HepG2 (cell line): ENCODE results near the gene CD151. TPM values are rescaled to one million over a fixed set of nuclear protein-coding genes. Genes with fewer than 3 reads are reported as not detected.

Experiments used
- ATF4 ChIP-seq, 2 experiments: fragments of 450-650 bp in 1 of 2; sonication (generic) in 1 of 2; formaldehyde crosslinking; IDR thresholded peaks; 2 replicates each; pipeline versions ENCODE4 v1.5.0 to v1.8.0; 2020 to 2022; ENCODE audit warnings: mild to moderate bottlenecking in 1 of 2, missing genetic modification reagents in 1 of 2
- CCDC6 ChIP-seq: sonication (generic); formaldehyde crosslinking; IDR thresholded peaks from 2 replicates; pipeline ENCODE4 v1.8.1; 2022; ENCODE audit warnings: mild to moderate bottlenecking, missing genetic modification reagents, moderate library complexity
- CERS6 ChIP-seq: sonication (generic); formaldehyde crosslinking; IDR thresholded peaks from 2 replicates; pipeline ENCODE4 v1.5.0; 2020; ENCODE audit warnings: missing genetic modification reagents
- FOXC1 ChIP-seq: sonication (generic); formaldehyde crosslinking; IDR thresholded peaks from 2 replicates; pipeline ENCODE4 v1.8.0; 2022; ENCODE audit warnings: mild to moderate bottlenecking, missing genetic modification reagents, borderline replicate concordance
- HDAC6 ChIP-seq: fragments of 200-600 bp; sonication (generic); IDR thresholded peaks from 2 replicates; pipeline ENCODE4 v1.7.0; 2017; ENCODE audit warnings: mild to moderate bottlenecking, antibody characterized with exemption, low read length, low read depth
- IRF9 ChIP-seq: sonication (generic); formaldehyde crosslinking; IDR thresholded peaks from 2 replicates; pipeline ENCODE4 v1.8.0; 2022; ENCODE audit warnings: missing genetic modification reagents, mild to moderate bottlenecking, borderline replicate concordance
- KDM5A ChIP-seq: fragments of 200-600 bp; sonication (generic); IDR thresholded peaks from 2 replicates; pipeline ENCODE4 v1.7.0; 2018; ENCODE audit warnings: antibody characterized with exemption, mild to moderate bottlenecking, low read length, borderline replicate concordance
- MAFG ChIP-seq: sonication (generic); formaldehyde crosslinking; IDR thresholded peaks from 2 replicates; pipeline ENCODE4 v1.5.1; 2020; ENCODE audit warnings: mild to moderate bottlenecking, missing genetic modification reagents
- NFYC ChIP-seq: IDR thresholded peaks from 2 replicates; pipeline ENCODE4 v1.6.1; 2016; ENCODE audit warnings: missing genetic modification reagents, missing compliant biosample characterization
- PTBP1 ChIP-seq: fragments of 200-400 bp; formaldehyde crosslinking; IDR thresholded peaks from 2 replicates; pipeline ENCODE4 v1.6.1; 2018; ENCODE audit warnings: low read length, low read depth; ENCODE audit not compliant: poor library complexity, severe bottlenecking
- RBM22 ChIP-seq: fragments of 200-400 bp; formaldehyde crosslinking; optimal IDR thresholded peaks from 2 replicates; pipeline ENCODE3; 2017; ENCODE audit warnings: mild to moderate bottlenecking, low read length, moderate library complexity
- ZBTB26 ChIP-seq: IDR thresholded peaks from 2 replicates; pipeline ENCODE4 v1.6.1; 2016; ENCODE audit warnings: missing compliant biosample characterization, missing genetic modification reagents, borderline replicate concordance
- ZC3H4 ChIP-seq: sonication (generic); formaldehyde crosslinking; IDR thresholded peaks from 2 replicates; pipeline ENCODE4 v1.4.0; 2020; ENCODE audit warnings: missing genetic modification reagents, borderline replicate concordance
- ZNF251 ChIP-seq: sonication (generic); formaldehyde crosslinking; IDR thresholded peaks from 2 replicates; pipeline ENCODE4 v1.9.0; 2021; ENCODE audit warnings: mild to moderate bottlenecking, missing genetic modification reagents
- ZNF331 ChIP-seq: sonication (generic); formaldehyde crosslinking; IDR thresholded peaks from 2 replicates; pipeline ENCODE4 v1.4.0; 2020; ENCODE audit warnings: missing genetic modification reagents
- ZNF530 ChIP-seq: sonication (generic); formaldehyde crosslinking; IDR thresholded peaks from 2 replicates; pipeline ENCODE4 v1.5.0; 2020; ENCODE audit warnings: low read depth, mild to moderate bottlenecking, missing genetic modification reagents
- ZNF550 ChIP-seq: sonication (generic); formaldehyde crosslinking; IDR thresholded peaks from 2 replicates; pipeline ENCODE4 v1.4.0; 2020; ENCODE audit warnings: mild to moderate bottlenecking, missing genetic modification reagents, borderline replicate concordance
- ZNF574 ChIP-seq: sonication (generic); formaldehyde crosslinking; IDR thresholded peaks from 2 replicates; pipeline ENCODE4 v1.4.0; 2020; ENCODE audit warnings: missing genetic modification reagents
- ZNF746 ChIP-seq: sonication (generic); formaldehyde crosslinking; IDR thresholded peaks from 2 replicates; pipeline ENCODE4 v1.8.0; 2022; ENCODE audit warnings: mild to moderate bottlenecking, missing genetic modification reagents
- ZNF770 ChIP-seq: sonication (generic); formaldehyde crosslinking; IDR thresholded peaks from 2 replicates; pipeline ENCODE4 v1.5.0; 2020; ENCODE audit warnings: mild to moderate bottlenecking, missing genetic modification reagents
- polyA plus RNA-seq, 8 experiments: library from polyadenylated mRNA; depleted of rRNA in 3 of 8; stranded (reverse) in 7 of 8; unstranded in 1 of 8; fragments of >200 nt; fragmentation: Illumina TruSeq in 4 of 8; extraction: Trizol in 4 of 8; gene quantifications; 2 replicates each; pipeline versions ENCODE4 v1.2.1 to v1.2.3, GENCODE V29; 2011 to 2016; ENCODE audit warnings: low read depth in 4 of 8, missing spikeins in 1 of 8, mixed read lengths in 1 of 8; ENCODE audit not compliant: insufficient read depth in 1 of 8
- total RNA-seq, 5 experiments: library from RNA; depleted of rRNA; stranded (reverse); fragments of >200 nt; fragmentation: Illumina TruSeq; extraction: Trizol; gene quantifications; 2 replicates each; pipeline ENCODE4 v1.2.3, GENCODE V29; 2016; ENCODE audit warnings: low read depth in 1 of 5

Gene CD151
- total and polyA plus RNA-seq, 2 of the 13 experiments (the other 11 are each of a cell fraction or from before 2014, with no cell fraction given) = 125 to 197 TPM

GRCh38 chr11:842370-843002, 9.7 kb downstream of the CD151 start, which contains the start of the genes POLR2L and TSPAN4 (continued):
- TF ChIP-seq ZNF770 (CRISPR knock-in tag) (peak; percentile 14; the same call in 1 of the 2 replicates), CERS6 (no peak), RBM22 (peak; percentile 54), ZNF574 (CRISPR knock-in tag) (peak; percentile 36; the same call in 1 of the 2 replicates), ZC3H4 (CRISPR knock-in tag) (no peak), NFYC (CRISPR knock-in tag) (no peak), ZBTB26 (CRISPR knock-in tag) (0 out of 2 replicates have a peak, but pooled peaks have one; percentile 4), ATF4 (CRISPR knock-in tag; IDR thresholded peaks at IDR 0.05) (peak in 1 of 2 experiments; percentile 53; a peak in 2 of 4 replicates), IRF9 (CRISPR knock-in tag) (peak; percentile 86; the same call in 1 of the 2 replicates), ZNF331 (CRISPR knock-in tag) (no peak; the same call in 1 of the 2 replicates), ZNF746 (CRISPR knock-in tag) (no peak), ZNF530 (CRISPR knock-in tag) (no peak), CCDC6 (peak; percentile 93), KDM5A (peak; percentile 74; the same call in 1 of the 2 replicates), PTBP1 (no peak), ZNF251 (CRISPR knock-in tag) (no peak), FOXC1 (peak; percentile 77), MAFG (CRISPR knock-in tag) (no peak), ZNF550 (CRISPR knock-in tag) (no peak), HDAC6 (no peak)
